ENCODE results near the gene GOSR1.
A peak's percentile ranks its signal among the peaks of the same experiment; 100 is the strongest.
"Not testable (repeated sequence)": the region's sequence is repeated elsewhere in the genome, so short reads cannot be mapped to it uniquely, and the experiment has no call there.

GOSR1 gene

DNA sequence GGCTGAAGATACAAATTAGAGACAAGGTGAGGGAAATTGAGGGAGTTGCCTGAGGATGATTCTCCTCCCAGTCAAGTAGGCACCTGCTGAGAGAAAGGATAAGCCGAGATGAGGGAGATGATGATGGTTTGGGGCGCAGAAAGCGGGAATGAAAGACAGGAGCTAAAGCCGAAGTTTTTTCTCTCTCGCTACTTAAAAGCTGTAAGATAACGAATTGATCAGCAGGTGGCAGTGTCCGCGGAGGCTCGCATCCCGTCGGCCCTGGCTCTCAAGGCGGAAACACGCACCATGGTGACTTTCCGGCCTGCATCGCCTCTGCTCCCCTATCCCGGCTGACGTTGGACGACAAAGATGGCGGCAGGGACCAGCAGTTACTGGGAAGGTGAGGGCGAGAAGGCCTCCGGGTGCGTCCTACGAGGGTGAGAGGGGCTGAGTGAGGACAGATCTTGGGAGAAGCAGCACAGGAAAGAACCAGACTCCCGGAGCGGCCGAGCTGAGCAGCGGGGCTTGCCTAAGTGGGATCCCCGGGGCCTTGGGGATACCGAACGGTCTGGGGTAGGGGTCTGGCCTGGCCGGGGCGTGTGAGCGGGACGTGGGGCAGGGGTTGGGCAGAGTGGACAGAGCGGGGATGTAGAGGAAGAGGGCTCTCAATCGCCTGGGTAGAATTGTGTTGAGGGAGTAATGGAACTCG, at the start of gene GOSR1:
Gene GOSR1 (plus strand): TSS at position 326 of the 691 bp plus-strand sequence. CDS start 26 bp downstream, at position 352.
- peak; percentile 93 for DNase-seq (ENCODE audit: low spot score)

DNA sequence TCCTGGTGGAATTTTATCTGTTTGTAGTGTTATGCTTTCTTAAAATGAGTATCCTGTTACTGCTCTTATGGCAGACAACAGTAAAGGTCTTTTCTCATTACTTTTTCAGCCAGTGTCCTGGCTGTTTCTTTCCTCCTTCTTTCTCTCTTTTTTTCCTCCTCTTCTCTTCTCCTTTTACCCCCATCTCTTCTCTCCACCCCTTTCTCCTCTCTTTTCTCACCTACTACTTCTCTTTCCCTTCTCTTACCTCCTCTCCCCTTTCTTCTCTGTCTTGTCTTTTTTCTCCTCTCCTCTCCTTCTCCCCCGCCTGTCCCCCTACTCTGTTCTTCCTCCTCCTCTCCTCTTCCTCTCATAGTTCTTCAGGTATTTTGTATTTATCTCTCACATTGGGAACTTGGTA, 49.6 kb upstream of the GOSR1 start:
- no peak for DNase-seq (ENCODE audit: low spot score)

DNA sequence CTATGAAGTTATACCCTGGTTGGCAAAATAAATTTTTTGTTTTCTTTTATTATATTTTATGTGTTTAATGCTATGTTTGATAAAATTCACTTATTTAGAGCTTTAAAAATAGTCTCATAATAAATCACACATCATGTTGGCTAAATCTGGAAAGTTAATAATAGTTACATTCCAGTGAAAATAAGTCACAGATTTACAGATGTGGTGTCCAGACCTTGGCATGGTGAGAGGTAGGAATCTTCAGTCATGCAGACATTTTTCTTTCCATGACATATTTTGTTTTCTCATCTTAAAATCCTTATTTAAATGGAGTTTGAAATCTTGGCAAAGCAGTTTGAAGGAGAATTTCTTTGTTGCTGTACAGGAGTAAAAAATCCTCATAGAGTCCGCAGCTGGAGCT, 48.1 kb upstream of the GOSR1 start:
- no peak for DNase-seq (ENCODE audit: low spot score)

DNA sequence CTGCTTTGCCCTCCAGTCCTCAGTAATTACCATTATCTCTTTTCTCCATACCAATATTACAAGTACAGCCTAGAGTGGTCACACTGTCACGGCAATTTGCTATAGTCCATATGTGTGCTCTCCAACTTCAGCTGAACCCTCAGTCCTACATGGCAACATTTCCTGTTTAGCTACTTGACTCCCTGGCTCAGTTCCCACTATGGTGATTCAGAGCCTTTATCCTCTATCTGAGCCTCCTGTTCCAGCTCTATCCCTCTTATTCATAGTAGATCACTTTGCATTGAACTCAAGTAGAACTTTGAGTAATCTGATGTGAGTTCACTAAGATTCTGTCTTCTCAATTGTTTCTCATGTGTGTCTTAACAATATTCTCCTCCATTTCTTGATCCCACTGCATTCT, 43.7 kb upstream of the GOSR1 start:
- no peak for DNase-seq (ENCODE audit: low spot score)

DNA sequence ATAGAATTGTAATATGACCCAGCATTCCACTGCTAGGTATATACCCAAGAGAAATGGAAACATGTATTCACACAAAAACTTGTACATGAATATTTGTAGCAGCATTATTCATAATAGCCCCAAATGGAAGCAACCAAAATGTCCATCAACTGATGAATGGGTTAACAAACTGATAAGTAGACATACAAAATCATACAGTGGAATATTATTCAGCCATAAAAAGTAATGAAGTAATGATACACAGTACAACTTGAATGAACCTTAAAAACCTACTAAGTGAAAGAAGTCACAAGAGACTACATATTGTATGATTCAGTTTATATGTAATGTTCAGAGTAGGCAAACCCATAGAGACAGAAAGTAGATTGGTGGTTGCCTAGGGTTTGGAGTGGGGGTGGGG, 40.5 kb upstream of the GOSR1 start:
- no peak for DNase-seq (ENCODE audit: low spot score)

GRCh38 chr17:30443721-30444120, 33.5 kb upstream of the GOSR1 start:
- DNase-seq (ENCODE audit: low spot score), result no peak

DNA sequence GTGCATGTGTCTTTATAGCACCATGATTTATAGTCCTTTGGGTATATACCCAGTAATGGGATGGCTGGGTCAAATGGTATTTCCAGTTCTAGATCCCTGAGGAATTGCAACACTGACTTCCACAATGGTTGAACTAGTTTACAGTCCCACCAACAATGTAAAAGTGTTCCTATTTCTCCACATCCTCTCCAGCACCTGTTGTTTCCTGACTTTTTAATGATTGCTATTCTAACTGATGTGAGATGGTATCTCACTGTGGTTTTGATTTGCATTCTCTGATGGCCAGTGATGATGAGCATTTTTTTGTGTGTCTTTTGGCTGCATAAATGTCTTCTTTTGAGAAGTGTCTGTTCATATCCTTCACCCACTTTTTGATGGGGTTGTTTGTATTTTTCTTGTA, 30.6 kb upstream of the GOSR1 start:
- DNase-seq (ENCODE audit: low spot score), result not testable (repeated sequence)

DNA sequence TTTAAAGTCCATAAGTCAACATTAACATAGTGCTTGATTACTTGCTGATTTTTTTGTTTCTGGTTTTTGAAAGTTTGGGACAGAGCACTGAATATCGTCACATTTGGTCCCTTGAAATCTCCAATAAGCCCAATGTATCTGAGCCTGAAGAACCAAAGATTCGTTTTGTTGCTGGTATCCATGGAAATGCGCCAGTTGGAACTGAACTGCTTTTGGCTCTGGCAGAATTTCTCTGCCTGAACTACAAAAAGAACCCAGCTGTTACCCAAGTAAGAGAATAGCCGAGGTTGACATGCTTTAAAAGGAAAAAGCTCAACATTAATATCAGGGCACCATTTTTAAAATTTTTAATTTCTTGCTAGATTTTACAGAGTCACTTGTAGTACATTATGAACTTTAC, 27.7 kb upstream of the GOSR1 start:
- no peak for DNase-seq (ENCODE audit: low spot score)

GRCh38 chr17:30450125-30451027, 26.8 kb upstream of the GOSR1 start:
- DNase-seq (ENCODE audit: low spot score), result no peak

DNA sequence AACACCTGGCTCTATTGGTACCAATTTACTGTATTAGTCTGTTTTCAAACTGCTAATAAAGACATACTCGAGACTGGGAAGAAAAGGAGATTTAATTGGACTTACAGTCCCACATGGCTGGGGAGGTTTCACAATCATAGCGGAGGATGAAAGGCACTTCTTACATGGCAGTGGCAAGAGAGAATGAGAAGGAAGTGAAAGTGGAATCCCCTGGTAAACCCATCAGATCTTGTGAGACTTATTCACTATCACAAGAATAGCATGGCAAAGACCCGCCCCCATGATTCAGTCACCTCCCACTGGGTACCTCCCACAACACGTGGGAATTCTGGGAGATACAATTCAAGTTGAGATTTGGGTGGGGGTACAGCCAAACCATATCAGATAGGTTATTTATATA, 22.6 kb upstream of the GOSR1 start:
- no peak for DNase-seq (ENCODE audit: low spot score)

GRCh38 chr17:30458371-30458770, 18.8 kb upstream of the GOSR1 start:
- no peak for DNase-seq (ENCODE audit: low spot score)

DNA sequence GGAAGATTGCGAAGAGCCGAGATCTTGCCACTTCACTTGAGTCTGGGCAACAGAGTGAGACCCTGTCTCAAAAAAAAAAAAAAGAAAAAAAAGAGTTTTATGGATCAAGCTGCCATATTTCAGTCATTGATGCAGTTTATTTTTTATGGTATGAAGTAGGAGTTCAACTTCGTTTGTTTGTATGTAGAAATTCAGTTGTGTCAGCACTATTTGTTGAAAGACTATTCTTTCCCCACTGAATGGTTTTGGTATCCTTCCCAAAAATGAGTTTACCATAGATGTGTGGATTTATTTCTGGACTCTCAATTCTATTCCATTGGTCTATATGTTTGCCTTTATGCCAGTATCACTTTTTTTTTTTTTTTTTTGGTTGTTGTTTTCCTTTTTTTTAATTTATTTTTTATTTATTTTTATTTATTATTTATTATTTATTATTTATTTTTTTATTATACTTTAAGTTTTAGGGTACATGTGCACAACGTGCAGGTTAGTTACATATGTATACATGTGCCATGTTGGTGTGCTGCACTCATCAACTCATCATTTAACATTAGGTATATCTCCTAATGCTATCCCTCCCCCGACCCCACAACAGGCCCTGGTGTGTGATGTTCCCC, 18.3 kb upstream of the GOSR1 start:
- DNase-seq (ENCODE audit: low spot score), result not testable (repeated sequence)

GRCh38 chr17:30468465-30468864, 8.7 kb upstream of the GOSR1 start:
- DNase-seq (ENCODE audit: low spot score), result no peak

DNA sequence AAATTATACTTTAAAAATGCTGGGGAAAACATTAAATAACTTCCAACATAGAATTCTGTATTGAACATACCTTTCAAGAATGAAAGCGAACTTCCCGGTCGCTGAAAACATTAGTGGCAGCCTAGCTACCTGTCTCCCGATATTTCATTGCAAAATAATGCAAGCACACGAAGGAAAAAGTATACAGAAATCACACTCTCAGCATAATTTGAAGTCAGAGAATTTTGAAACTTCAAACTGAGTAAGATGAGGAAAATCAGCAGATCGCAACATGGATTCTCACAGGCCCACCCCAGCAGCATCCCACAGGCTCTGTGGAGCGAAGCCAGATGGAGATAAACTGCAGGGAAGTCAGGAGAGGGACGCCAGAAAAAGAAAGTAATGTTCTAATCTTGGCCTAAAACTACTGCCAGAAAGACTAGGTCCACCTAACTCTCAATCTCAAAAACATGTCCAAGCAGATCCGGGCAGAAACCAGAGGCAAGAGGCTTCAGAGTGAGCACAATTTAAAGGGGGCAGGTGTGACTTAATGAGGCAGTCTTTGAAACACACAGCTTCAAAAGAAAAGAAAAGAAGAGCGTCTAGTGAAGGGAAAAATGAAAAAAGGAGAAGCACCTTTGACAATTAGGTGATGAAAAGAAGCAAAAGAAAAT, 4.8 kb upstream of the GOSR1 start:
- DNase-seq (ENCODE audit: low spot score), result no peak

DNA sequence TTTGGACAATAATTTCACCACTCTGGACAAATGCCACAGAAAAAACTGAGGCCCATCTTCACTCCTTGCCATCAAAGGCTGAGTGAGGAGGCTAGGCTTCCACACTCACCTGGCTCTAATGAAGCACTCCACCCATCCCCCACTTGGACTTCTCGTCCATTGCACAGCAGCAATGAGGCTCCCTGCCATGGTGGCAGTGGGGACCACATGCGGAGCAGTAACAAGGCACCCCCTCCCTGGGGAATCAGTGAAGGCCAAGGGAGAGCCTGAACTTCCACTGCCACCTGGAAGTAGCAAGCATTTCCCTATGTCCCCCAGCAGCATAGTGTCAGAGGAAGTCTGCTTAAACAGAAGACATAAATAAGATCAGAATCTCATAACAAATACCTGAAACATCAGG, 2.0 kb upstream of the GOSR1 start:
- no peak for DNase-seq (ENCODE audit: low spot score)

GRCh38 chr17:30476726-30477082, 504 bp upstream of the GOSR1 start:
- DNase-seq (ENCODE audit: low spot score), result peak; percentile 18

- DNase-seq (ENCODE audit: low spot score), result peak; percentile 37
Observed at GRCh38 chr17:30477774-30478115, 537 bp downstream of the GOSR1 start.

DNA sequence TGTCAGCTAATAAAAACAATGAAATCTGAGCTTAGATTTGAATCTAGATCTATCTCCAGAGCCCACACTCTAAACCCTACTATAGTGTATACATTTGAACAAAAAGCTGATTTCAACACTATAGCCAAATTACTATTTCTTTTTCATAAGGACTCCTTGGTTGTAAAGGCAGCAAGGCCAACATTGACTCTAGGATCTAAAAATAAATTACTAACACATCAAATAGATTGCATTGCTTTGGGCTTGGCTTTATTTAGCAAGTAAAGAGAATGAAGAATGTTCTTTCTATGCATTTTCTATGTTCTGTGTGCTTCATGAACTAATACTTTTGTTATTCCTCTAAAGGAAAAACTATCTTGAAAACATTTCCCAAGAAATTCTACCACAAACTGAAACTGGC, 5.3 kb downstream of the GOSR1 start:
- DNase-seq (ENCODE audit: low spot score), result no peak

DNA sequence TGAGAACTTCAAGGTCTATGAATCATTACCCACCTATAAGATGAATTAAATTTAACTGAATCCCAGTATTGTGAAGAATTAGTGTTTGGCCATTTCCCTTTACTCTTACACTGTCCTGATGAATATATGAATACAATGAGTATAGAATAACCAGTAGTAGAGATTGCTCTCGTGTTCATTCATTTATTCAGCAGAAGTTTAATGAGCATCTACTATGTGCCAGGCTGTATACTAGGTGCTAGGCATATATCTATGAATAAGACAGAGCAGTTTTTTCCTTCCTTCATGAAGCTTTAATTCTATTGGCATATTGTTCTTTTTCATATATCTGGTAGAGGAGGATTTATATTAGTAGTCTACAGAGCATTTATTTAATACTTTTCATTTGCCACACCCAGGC, 6.0 kb downstream of the GOSR1 start:
- no peak for DNase-seq (ENCODE audit: low spot score)

- no peak for DNase-seq (ENCODE audit: low spot score)
Observed at GRCh38 chr17:30493780-30494179, 16.6 kb downstream of the GOSR1 start.

DNA sequence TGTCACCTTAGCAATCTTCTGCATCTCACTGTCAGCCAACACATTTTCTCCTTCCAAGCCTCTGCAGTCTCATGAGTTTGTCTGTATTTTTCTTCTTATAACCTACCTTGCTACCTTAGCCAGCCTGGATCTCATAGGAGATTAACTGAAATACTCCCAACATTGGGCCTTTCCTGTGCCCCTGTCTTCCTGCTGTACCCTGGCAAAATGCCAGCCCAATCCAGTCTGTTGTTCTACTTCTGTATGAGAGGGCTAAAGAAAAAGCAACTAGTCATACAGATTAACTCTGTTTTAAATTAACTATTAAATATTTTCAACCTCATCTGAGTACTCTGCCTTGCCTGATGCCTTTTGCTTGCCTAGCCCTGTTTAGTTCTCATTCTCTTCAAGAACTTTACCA, 18.4 kb downstream of the GOSR1 start:
- DNase-seq (ENCODE audit: low spot score), result no peak

DNA sequence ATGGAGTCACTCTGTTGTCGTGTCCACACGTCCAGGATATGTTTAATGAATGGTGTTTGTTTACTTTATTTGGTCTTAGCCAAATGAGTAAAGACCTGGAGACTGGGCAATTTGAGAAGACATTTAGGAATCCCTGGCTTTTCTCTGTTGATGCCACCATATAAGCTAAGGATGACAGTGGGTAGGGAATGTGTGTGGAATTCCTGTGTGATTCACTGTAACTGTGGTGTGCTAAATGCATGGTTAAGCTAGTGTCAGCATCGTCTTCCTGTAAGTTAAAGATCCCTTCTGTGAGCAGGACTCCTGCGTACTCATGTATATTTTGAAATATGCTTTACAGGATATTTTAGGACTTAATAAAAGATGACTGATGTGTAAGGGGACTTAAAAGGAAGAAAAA, 26.4 kb downstream of the GOSR1 start:
- DNase-seq (ENCODE audit: low spot score), result no peak

All from CD4-positive, alpha-beta T cell treated with Interleukin-2 at 100 ng/mL for 4 hours (primary cell).